ENCODE results near the gene PDLIM7.

PDLIM7 gene

DNA sequence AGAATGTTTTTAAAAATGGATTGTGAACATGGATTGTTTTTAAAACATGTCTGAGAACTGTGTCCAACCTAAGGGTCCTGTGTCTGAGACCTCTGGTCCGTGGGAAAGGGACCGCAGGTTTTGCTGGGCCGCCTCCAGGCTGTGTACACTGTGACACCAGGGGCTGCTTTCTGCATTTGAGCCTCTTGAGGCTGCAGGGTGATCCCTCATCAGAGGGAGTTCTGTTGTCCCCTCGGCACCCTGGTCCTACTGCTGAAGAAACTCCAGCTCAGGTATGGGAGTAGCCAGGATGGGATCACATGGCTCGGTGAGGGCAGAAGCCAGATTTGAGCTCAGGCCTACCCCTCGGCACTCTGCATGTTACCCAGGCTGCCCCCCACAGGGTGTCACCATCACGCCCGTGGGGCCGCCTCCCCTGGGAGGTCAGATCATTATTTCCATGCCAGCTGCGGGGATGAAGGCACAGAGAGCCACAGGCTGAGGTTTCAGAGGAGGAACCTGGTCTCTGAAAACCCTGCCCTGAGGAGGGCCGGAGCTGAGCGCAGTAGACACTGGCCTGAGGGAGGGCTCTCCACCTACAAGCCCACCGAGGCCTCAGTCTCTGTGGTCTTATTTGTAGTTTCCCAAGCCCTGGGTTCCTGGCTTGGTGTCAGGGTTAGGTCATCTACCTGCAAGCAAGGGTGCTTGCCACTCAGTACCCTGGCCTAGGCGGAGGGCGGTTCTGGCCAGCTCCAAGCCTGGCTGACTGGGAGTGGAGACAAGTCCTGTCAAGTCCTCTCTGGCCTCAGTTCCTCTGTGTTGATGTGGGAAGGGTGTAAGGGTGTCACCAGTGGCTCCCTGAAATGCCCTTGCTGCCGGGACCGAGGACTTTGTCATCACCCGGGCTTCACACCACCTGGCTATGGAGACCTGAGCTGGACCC, 48.0 kb downstream of the PDLIM7 start:
- no peak for DNase-seq (ENCODE audit: low spot score)
- Mint-ChIP-seq H3K27ac (no peak overlapping the region), H3K4me3 (peak overlapping the region; percentile 53), H3K36me3 (ENCODE audit: low read depth) (peaks cover 1% of the 10 kb centered on the region), H3K27me3 (ENCODE audit: low read depth) (peaks cover 18% of the 10 kb centered on the region), H3K9me3 (no peaks in the 10 kb centered on the region), H3K4me1 (ENCODE audit: low read depth) (peaks cover 32% of the 10 kb centered on the region)

DNA sequence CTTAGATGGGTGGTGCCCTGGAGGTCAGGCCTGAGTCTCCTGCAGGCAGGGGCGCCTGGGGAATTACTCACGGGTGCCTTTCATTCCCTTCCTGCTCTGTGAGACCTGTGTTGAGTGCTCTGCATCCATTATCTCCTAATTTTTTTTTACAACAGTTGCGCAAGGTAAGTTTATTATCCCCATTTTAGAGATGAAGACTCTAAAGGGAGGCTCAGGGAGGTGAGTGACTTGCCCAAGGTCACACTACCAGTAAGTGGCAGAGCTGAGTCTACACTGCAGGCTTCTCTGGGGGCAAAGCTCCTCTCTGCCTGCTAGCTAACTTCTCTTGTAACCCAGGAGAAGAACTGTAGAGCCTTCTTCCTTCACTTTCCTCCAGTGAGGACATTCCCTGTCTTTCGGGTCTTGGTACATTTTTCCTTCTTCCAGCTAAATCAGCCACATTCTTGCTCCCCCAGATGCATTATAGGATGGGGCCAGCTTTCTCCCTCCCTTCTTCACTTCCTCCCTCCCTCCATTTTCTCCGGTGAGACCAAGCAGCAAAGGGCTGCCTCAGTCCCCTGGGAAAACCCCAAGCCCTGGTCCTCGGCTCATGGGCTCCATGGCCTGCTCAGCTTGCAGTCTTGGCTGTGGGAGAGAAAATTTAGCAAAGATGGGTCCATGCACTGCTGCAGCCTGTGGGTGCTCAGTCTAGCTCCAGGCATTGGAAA, 49.0 kb downstream of the PDLIM7 start:
- DNase-seq (ENCODE audit: low spot score) = no peak
- Mint-ChIP-seq H3K4me1 (ENCODE audit: low read depth) (peaks cover 34% of the 10 kb centered on the region), H3K36me3 (ENCODE audit: low read depth) (peaks cover 1% of the 10 kb centered on the region), H3K27me3 (ENCODE audit: low read depth) (peaks cover 18% of the 10 kb centered on the region), H3K27ac (peak overlapping the region; percentile 67), H3K4me3 (peak overlapping the region; percentile 53), H3K9me3 (no peaks in the 10 kb centered on the region)

DNA sequence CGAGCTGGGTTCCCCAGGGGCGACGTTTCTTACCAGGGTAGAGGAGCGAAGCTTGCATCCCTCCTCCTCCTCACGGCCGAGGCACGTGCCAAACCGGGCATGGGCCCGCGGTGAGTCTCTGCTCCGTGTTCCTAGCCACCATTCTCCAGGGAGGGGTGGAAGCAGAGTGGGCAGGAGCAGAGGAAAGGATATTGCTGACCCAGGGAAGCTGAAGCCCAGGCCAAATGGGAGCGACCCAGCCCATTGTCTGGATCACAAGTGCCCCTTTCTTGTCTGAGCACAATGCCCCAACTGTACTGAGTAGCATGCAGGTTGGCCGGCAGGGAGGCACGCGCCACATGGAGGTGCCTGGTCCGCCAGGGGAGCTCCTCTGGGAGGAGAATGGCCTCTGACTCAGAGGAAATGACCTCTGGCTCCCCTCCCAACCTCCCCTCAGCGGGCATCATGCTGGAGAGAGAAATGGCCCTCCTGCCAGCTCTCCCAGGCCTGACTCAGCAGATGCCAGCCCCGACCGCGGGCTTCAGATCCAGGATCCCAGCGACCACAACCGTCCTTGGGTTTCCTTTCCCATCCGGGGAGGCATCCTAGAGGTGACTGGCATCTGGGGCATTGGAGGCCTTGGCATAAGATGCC, 49.7 kb downstream of the PDLIM7 start:
- DNase-seq (ENCODE audit: low spot score) = no peak
- Mint-ChIP-seq H3K36me3 (ENCODE audit: low read depth) (peaks cover 6% of the 10 kb centered on the region), H3K27me3 (ENCODE audit: low read depth) (peaks cover 13% of the 10 kb centered on the region), H3K4me3 (peak overlapping the region; percentile 53), H3K9me3 (no peaks in the 10 kb centered on the region), H3K4me1 (ENCODE audit: low read depth) (peaks cover 31% of the 10 kb centered on the region), H3K27ac (peak overlapping the region; percentile 67)

DNA sequence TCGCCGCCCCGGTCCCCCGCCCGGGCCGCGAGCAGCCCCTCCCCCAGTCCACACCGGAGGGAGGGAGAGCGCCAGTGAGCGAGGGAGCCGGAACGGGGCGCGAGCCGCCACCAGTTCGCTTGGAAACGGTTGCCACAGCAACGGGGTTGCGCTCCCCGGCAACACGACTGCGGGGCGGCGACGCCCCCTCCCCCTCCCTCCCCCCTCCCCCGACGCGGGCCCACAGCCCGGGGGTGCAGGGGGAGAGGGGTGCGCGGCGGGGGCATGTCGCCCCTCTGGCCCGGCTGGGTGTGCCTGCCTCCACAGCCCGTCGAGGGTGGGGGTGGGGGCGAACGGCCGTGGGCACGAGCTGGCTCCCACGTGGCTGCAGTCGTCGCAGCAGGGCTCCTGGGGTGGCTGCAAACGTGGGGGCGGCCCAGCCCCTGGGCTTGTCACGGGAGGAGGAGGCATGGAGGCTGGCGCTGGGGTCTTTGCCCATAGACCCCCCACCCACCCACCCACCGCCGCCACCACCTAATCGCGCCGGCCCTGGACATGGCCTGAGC, 50.3 kb downstream of the PDLIM7 start:
- Mint-ChIP-seq H3K4me3 (no peak overlapping the region), H3K36me3 (ENCODE audit: low read depth) (peaks cover 12% of the 10 kb centered on the region), H3K27ac (no peak overlapping the region), H3K9me3 (no peaks in the 10 kb centered on the region), H3K4me1 (ENCODE audit: low read depth) (peaks cover 31% of the 10 kb centered on the region), H3K27me3 (ENCODE audit: low read depth) (peaks cover 11% of the 10 kb centered on the region)
- DNase-seq (ENCODE audit: low spot score) = peak; percentile 52

DNA sequence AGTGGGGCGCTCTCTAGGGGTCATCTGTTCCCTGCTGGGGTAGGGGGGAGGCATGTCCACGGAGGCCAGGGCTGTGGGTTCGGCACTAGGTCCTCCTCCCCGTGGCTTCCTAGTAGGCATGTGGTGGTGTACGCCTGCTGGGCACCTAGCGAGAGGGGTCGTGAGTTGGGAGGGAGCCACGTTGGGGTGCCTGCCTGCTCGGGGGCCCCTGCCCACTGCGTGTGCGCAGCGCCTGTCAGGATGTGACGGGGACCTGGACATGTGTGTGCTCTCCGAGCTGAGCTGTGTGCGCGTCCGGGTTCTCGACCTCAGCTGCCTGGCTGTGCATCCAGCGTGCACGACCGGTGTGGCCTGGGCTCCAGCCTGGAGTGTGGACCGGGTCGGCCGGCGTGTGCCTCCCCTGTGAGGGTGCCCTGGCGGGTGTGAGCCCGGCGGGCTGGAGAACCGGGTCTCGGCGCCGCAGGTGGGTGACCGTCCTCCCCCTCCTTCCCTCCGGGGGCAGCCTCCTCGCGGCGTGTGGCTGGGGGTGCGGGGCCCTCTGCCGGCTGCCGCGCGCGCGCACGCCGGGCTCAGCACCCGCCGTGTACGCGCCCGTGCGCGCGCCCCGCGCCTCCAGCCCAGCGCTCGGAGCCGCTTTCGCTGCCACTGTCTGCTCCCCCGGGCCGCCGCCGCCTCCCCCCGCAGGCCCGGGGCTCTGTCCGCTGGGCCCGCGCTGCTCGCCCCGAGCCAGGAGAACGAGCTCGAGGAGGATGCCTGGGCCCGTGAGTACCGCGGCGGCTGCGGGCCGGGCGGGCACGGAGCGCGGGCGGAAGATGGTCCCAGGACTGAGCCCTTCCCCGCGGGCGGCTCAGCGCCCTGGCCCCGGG, 51.0 kb downstream of the PDLIM7 start, which contains the start of gene PRR7:
TSS of gene PRR7 (plus strand) at position 615 of the 866 bp plus-strand sequence. CDS start 8,254 bp downstream, outside the sequence.
- Mint-ChIP-seq H3K27ac (peak within 1 kb of the TSS; percentile 92), H3K4me1 (ENCODE audit: low read depth) (peaks cover 29% of the 10 kb centered on the region), H3K36me3 (ENCODE audit: low read depth) (peaks cover 16% of the 10 kb centered on the region), H3K4me3 (peak within 1 kb of the TSS; percentile 76), H3K27me3 (ENCODE audit: low read depth) (peaks cover 7% of the 10 kb centered on the region), H3K9me3 (no peaks in the 10 kb centered on the region)
- peak; percentile 70 for DNase-seq (ENCODE audit: low spot score)

DNA sequence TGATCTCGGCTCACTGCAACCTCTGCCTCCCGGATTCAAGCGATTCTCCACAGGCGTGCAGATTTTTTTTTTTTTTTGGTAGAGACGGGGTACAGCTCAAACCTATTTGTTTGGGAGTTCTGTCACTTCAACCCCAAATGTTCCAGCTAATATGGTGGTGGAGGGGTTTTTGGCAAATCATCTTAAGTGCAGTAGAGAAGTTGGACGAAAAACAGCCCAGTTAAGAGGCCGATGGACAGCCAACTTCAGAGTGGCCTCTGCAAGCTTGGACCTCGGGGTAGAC, 51.5 kb downstream of the PDLIM7 start:
- peaks cover 16% of the 10 kb centered on the region for H3K36me3 Mint-ChIP-seq (ENCODE audit: low read depth)
- H3K9me3 Mint-ChIP-seq = no peaks in the 10 kb centered on the region
- H3K4me3 Mint-ChIP-seq = peak overlapping the region; percentile 76
- H3K27me3 Mint-ChIP-seq (ENCODE audit: low read depth) = peaks cover 7% of the 10 kb centered on the region
- peaks cover 29% of the 10 kb centered on the region for H3K4me1 Mint-ChIP-seq (ENCODE audit: low read depth)
- peak overlapping the region; percentile 92 for H3K27ac Mint-ChIP-seq
- DNase-seq (ENCODE audit: low spot score) = no peak

DNA sequence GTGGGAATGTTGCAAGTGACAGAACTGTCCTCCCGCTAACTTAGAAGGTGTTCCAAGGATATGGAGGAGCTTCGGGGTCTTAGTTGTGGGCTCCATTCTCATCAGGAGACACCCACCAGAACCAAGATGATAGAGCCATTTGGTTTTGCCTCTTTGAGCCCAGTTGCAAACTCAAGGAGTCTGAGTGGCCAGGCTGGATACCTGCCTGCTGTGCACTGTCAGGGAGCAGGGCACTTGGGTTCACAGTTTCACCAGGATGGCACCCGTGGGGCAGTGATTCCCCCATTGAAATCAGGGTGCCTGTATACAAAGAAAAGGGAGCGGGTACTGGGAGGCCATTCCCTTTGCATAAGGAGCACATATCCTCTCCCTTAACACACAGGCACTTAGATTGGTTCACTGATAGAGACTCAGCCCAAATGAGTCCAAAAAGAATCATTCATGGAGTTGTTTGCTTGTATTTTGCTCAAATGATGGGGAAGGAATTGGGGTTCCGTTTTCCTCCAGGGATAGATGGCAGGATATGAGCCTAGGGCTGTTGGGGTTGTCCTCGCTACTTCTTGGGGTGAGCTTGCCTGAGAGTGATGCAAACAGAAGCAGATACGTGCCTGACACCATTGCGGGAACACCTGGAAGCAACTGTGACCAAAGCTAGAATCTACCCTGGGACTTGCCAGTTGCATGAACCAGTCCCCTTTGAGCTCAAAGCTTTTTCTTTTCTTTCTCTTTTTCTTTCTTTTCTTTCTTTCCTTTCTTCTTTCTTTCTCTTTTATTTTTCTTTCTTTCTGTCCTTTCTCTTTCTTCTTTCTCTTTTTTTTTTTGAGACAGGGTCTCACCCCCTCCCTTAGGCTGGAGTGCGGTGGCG, 52.1 kb downstream of the PDLIM7 start:
- H3K36me3 Mint-ChIP-seq (ENCODE audit: low read depth) = peaks cover 16% of the 10 kb centered on the region
- peak overlapping the region; percentile 76 for H3K4me3 Mint-ChIP-seq
- H3K9me3 Mint-ChIP-seq = no peaks in the 10 kb centered on the region

DNA sequence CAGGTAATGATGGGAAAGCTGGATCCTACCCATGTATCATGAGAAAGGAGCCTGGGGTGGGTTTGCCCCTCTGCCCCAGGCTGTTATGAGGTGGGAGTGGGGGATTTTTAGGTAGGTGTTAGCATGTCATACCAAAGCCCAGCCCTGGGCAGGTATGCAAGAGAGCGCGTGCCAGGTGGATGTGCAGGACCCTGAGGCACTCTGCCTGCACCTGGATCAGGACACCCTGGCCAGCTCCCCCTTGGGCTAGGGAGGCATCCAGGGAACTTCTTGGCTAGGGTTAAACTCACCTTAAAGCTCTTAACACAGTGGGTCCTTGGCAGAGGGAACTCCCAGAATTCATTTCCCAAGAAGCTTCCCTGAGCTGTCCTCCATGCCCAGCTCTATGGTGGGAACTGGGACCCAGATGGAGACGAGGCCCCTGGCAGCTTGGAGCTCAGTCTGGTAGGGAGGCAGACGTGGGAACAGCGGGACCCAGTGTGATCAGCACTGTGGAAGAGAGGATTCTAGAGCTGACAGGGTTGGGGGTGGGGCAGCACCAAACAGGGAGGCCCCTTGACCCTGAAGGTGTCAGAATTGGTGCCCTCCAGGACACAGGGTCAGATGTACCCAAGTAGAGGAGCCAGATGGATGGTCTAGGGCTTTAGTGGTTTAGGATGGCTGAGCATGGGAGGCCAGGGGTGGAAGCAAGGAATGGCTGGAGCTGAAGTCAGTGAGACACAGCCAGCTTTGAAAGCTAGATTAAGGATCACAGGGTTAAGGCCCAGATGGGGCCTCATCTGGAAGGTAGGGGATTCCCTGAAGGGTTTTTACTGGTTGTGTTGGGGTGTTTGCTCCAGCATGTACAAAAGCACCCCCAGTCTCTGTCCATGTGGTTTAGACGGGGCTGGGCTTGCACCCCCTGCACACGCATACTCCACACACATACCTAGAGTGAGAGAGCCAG, 53.0 kb downstream of the PDLIM7 start:
- peak overlapping the region; percentile 83 for H3K27ac Mint-ChIP-seq
- H3K4me3 Mint-ChIP-seq = peak overlapping the region; percentile 63
- H3K9me3 Mint-ChIP-seq = no peaks in the 10 kb centered on the region
- DNase-seq (ENCODE audit: low spot score) = no peak
- peaks cover 7% of the 10 kb centered on the region for H3K27me3 Mint-ChIP-seq (ENCODE audit: low read depth)
- peaks cover 24% of the 10 kb centered on the region for H3K36me3 Mint-ChIP-seq (ENCODE audit: low read depth)
- peaks cover 35% of the 10 kb centered on the region for H3K4me1 Mint-ChIP-seq (ENCODE audit: low read depth)

More for the DNA sequence above, 52.1 kb downstream of the PDLIM7 start:
- H3K27ac Mint-ChIP-seq = peak overlapping the region; percentile 92
- no peak for DNase-seq (ENCODE audit: low spot score)
- peaks cover 29% of the 10 kb centered on the region for H3K4me1 Mint-ChIP-seq (ENCODE audit: low read depth)
- H3K27me3 Mint-ChIP-seq (ENCODE audit: low read depth) = peaks cover 7% of the 10 kb centered on the region

DNA sequence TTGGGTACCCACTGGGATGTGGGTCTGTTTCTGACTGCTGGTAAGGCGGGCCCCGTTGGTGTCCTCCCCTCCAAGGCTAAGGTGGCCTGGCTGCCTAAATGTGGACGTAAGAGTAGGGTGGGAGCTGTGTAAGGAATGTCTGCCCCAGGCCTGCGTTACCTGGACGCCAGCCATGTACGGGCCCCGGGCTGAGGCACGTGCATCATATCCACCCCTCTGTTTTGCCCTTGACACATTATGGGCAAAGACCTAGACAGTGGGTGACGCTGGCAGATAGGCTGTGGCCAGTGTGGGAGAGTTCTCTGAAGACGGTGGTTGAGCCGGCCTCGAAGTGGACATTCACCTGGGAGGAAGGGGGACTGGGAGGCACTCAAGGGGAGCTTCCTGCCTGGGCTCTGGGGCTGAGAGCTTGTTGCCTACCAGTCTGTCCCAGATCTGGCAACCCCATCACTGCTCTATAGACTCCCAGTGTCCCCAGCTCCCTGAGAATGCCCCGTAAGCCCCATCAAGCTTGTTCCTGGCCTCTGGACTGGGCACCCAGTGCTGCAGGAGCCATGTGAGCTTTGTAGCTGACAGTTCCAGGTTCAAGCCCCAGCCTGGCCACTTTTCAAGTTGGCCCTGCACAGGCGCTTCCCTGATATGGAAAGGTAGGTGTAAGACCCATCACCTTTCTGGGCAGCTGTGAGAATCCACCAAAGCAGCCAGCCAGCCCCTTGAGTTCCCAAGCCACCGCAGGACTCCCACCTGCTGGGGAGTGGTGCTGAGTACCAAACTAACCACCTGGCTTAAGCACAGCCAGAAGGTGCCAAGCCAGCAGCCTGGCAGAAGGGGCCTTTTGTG, 54.0 kb downstream of the PDLIM7 start:
- Mint-ChIP-seq H3K27me3 (ENCODE audit: low read depth) (peaks cover 5% of the 10 kb centered on the region), H3K27ac (no peak overlapping the region), H3K9me3 (no peaks in the 10 kb centered on the region), H3K4me1 (ENCODE audit: low read depth) (peaks cover 33% of the 10 kb centered on the region), H3K36me3 (ENCODE audit: low read depth) (peaks cover 31% of the 10 kb centered on the region), H3K4me3 (no peak overlapping the region)
- no peak for DNase-seq (ENCODE audit: low spot score)

DNA sequence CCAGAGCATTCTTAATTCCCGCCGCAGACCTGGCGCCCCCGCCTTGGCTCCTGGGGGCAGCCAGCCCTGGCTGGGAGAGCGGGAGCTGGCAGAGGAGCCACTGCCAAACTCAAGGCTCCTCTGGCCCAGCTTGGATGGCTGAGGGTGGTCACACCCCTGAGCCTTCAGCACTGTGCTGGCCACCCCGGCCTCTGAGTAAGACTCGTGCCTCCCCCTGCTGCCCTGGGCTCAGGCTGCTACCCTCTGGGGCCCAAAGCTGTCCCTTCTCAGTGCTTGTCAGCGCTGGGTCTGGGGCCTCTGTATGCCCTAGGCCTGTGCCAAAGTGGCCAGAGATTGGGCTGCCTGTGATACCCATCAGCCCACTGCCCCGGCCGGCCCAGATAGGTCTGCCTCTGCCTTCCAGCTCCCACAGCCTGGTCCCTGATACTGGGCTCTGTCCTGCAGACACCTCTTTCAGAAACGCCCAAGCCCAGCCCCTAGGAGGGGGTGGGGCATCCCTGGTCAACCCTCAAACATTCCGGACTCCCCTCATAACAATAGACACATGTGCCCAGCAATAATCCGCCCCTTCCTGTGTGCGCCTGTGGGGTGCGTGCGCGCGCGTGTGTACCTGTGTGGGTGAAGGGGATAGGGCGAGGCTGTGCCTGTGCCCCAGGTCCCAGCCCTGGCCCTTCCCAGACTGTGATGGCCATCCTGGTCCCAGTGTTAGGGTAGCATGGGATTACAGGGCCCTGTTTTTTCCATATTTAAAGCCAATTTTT, 55.2 kb downstream of the PDLIM7 start:
- DNase-seq (ENCODE audit: low spot score) = no peak
- no peaks in the 10 kb centered on the region for H3K27me3 Mint-ChIP-seq (ENCODE audit: low read depth)
- peak overlapping the region; percentile 41 for H3K27ac Mint-ChIP-seq
- no peak overlapping the region for H3K4me3 Mint-ChIP-seq
- no peaks in the 10 kb centered on the region for H3K9me3 Mint-ChIP-seq
- H3K4me1 Mint-ChIP-seq (ENCODE audit: low read depth) = peaks cover 36% of the 10 kb centered on the region
- peaks cover 42% of the 10 kb centered on the region for H3K36me3 Mint-ChIP-seq (ENCODE audit: low read depth)

Measured in T-helper 2 cell treated with Interferon-gamma antibody and Interleukin-4, amounts not matched to agents 5 μg/mL and 100 μg/mL, for 36 hours (primary cell).